Caco-2 (cell line): ENCODE data around the gene NFATC4. TPM values are rescaled to one million over a fixed set of nuclear protein-coding genes. Genes with fewer than 3 reads are reported as not detected.

Experiments used
- BruUV-seq: library from RNA; stranded (reverse); fragments of 400-500 nt; replicated peaks from 2 replicates; lab custom pipeline; 2021; lab: Mats Ljungman, UMichigan
- CTCF ChIA-PET: fragments of 300-600 bp; sonication (Branson Sonifier 250); formaldehyde crosslinking; loops from one replicate; lab custom pipeline; 2022; ENCODE audit warnings: antibody characterized with exemption; lab: Charles Lee
- POLR2A ChIA-PET: fragments of 300-600 bp; sonication (Branson Sonifier 250); formaldehyde crosslinking; loops from one replicate; lab custom pipeline; 2022; ENCODE audit warnings: antibody characterized with exemption; lab: Charles Lee
- DNase-seq, 2 experiments: peaks; one replicate each; pipeline versions ENCODE4 v3.0.0 to v3.0.0-alpha.2; 2020 to 2022
- H3K27me3 ChIP-seq: replicated peaks from 2 replicates; pipeline ENCODE4 v1.6.0; 2011; ENCODE audit warnings: low read length; ENCODE audit not compliant: control insufficient read depth, insufficient read depth
- H3K36me3 ChIP-seq: 2 replicates; pipeline ENCODE4 v1.5.1; 2011; ENCODE audit warnings: low read length; ENCODE audit not compliant: control insufficient read depth, insufficient read depth
- H3K4me1 ChIP-seq: fragments of 250-450 bp; sonication (Bioruptor Pico); 2 replicates; pipeline ENCODE4 v1.5.1; 2020; ENCODE audit warnings: mild to moderate bottlenecking
- H3K4me3 ChIP-seq: 2 replicates; pipeline ENCODE4 v1.5.1; 2011; ENCODE audit warnings: low read depth, mild to moderate bottlenecking, control low read depth, low read length
- H3K9me3 ChIP-seq: fragments of 250-450 bp; sonication (Bioruptor Pico); 2 replicates; pipeline ENCODE4 v1.5.1; 2020; ENCODE audit warnings: mild to moderate bottlenecking, moderate library complexity
- H3K27ac Mint-ChIP-seq: one replicate; pipeline ENCODE4 v1.8.0; 2022; ENCODE audit warnings: mixed read lengths; ENCODE audit not compliant: unreplicated experiment
- H3K27me3 Mint-ChIP-seq: one replicate; pipeline ENCODE4 v1.8.0; 2022; ENCODE audit warnings: mixed read lengths; ENCODE audit not compliant: insufficient read depth, unreplicated experiment
- H3K36me3 Mint-ChIP-seq: one replicate; pipeline ENCODE4 v1.8.0; 2022; ENCODE audit warnings: mild to moderate bottlenecking, mixed read lengths; ENCODE audit not compliant: insufficient read depth, unreplicated experiment
- H3K4me1 Mint-ChIP-seq: one replicate; pipeline ENCODE4 v1.8.0; 2022; ENCODE audit warnings: low read depth, mixed read lengths; ENCODE audit not compliant: unreplicated experiment
- H3K4me3 Mint-ChIP-seq: one replicate; pipeline ENCODE4 v1.8.0; 2022; ENCODE audit warnings: mild to moderate bottlenecking, moderate library complexity, mixed read lengths; ENCODE audit not compliant: unreplicated experiment
- H3K9me3 Mint-ChIP-seq: one replicate; pipeline ENCODE4 v1.8.0; 2022; ENCODE audit warnings: mixed read lengths; ENCODE audit not compliant: unreplicated experiment
- intact Hi-C: fragments of 100-400 bp; cut with micrococcal nuclease; formaldehyde crosslinking; loops from one replicate; pipeline ENCODE4 v1.10.0; 2022; ENCODE audit not compliant: unreplicated experiment
- total RNA-seq: library from RNA; stranded (reverse); gene quantifications from 2 replicates; pipeline ENCODE4 v1.2.3, GENCODE V29; 2022
- TF ChIP-seq, protein P1 (sequence below), 2 experiments: fragments of 200-600 bp in 1 of 2; IDR thresholded peaks; 1 replicate in 1 of 2; 2 replicates in 1 of 2; pipeline versions ENCODE4 v1.5.1 to v1.8.0; 2011 to 2022; ENCODE audit warnings: antibody characterized with exemption in 1 of 2, control low read depth in 1 of 2, inconsistent platforms in 1 of 2, low read depth in 1 of 2, low read length in 1 of 2, mild to moderate bottlenecking in 1 of 2, moderate library complexity in 1 of 2; ENCODE audit not compliant: insufficient read depth in 1 of 2, severe bottlenecking in 1 of 2, unreplicated experiment in 1 of 2

The NFATC4 gene
- total RNA-seq, 1 experiment from 2014 or later = 0.88 TPM

DNA sequence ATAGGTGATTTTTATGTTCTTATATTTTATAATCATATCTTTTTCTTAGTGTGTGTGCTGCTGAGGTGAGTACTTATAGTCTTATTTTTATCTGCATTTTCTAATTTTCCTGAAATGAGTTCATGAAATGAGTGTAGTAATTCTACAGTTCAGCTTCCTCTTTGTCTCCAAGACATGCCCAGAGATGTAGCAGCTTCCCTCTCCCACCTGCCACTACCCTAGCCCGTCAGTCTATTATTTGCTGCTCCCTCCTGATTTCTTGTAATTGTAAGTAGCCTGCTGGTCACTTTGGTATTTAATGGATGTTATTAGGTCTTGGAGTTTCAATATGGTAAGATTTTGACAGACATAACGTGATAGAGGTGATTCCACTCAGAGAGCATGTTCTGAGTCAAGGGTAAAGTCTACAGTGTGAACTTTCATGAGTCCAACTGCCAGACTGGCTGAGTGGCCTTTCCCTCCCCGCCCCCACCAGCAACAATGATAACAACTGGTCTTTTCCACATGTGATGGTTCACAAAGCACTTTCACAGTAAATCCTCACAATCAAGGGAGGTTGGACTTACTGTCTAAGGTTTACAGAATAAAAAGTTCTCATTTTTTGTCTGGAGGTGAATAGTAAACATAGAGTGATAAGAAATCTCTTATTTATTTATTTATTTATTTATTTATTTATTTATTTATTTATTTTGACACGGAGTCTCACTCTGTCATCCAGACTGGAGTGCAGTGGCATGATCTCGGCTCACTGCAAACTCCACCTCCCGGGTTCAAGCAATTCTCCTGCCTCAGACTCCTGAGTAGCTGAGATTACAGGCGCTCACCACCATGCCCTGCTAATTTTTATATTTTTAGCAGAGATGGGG is 24.0 kb upstream of the NFATC4 start:
- Mint-ChIP-seq H3K27me3 (peaks cover 3% of the 10 kb centered on the region), H3K4me1 (peaks cover 6% of the 10 kb centered on the region), H3K9me3 (no peaks in the 10 kb centered on the region), H3K4me3 (no peak overlapping the region), H3K27ac (no peak overlapping the region), H3K36me3 (no peaks in the 10 kb centered on the region)
- H3K9me3 ChIP-seq = no peaks in the 10 kb centered on the region
- ChIA-PET CTCF (interaction anchor here (0.9 kb wide), 1 partner anchor 88 kb away, joined by 3 read pairs; no protein-coding TSS in a partner anchor), POLR2A (no interaction called here)
- H3K4me3 ChIP-seq = no peak overlapping the region
- H3K27me3 ChIP-seq = no peaks in the 10 kb centered on the region; the same call in none of the 2 replicates
- BruUV-seq = no TSS peak
- TF ChIP-seq, protein P1, sequence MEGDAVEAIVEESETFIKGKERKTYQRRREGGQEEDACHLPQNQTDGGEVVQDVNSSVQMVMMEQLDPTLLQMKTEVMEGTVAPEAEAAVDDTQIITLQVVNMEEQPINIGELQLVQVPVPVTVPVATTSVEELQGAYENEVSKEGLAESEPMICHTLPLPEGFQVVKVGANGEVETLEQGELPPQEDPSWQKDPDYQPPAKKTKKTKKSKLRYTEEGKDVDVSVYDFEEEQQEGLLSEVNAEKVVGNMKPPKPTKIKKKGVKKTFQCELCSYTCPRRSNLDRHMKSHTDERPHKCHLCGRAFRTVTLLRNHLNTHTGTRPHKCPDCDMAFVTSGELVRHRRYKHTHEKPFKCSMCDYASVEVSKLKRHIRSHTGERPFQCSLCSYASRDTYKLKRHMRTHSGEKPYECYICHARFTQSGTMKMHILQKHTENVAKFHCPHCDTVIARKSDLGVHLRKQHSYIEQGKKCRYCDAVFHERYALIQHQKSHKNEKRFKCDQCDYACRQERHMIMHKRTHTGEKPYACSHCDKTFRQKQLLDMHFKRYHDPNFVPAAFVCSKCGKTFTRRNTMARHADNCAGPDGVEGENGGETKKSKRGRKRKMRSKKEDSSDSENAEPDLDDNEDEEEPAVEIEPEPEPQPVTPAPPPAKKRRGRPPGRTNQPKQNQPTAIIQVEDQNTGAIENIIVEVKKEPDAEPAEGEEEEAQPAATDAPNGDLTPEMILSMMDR (IDR thresholded peaks at IDR 0.05; ENCODE audit: insufficient read depth in 1 of 2, low read depth in 1 of 2, low read length in 1 of 2, severe bottlenecking in 1 of 2, unreplicated experiment in 1 of 2) = no peak
- H3K36me3 ChIP-seq = no peaks in the 10 kb centered on the region
- H3K4me1 ChIP-seq = no peaks in the 10 kb centered on the region
- DNase-seq = no peak
- intact Hi-C loops = no loop called here

DNA sequence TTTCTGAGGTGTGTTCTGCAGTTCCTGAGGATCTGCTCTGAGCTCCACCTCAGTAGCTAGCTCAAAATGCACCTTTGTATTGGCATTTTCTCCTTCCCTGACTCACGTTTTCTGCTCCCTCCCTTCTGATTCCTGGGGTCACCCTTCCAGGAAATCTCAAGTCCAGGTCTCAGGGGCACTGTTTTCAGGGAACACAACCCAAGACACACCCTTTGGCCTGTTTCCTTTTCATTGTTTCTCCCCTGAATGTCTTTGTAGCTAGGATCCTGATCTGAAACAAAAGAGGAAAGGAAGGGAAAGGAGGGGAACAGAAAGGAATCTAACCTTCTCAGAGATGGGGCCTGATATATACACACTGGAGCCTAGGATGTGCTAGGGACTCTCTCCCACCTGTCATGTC is 20.9 kb upstream of the NFATC4 start:
- POLR2A ChIA-PET = no interaction called here
- H3K27me3 Mint-ChIP-seq = peaks cover 13% of the 10 kb centered on the region
- H3K4me1 Mint-ChIP-seq = peaks cover 6% of the 10 kb centered on the region

DNA sequence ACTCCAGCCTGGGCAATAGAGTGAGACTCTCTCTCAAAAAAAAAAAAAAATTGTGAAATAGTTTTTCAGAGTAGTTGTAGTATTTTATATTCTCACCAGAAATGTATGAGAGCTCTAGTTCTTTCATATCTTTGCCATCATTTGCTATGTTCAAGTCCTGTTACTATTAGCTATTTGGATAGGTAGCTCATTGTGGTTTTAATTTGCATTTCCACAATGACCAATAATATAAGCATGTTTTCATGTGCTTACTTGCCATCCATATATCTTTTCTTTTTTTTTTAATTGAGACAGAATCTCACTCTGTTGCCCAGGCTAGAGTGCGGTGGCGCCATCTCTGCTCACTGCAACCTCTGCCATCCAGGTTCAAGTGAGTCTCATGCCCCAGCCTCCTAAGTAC is 19.8 kb upstream of the NFATC4 start:
- H3K4me3 Mint-ChIP-seq = no peak overlapping the region
- DNase-seq = no peak
- Histone ChIP-seq H3K4me1 (no peaks in the 10 kb centered on the region), H3K9me3 (no peaks in the 10 kb centered on the region), H3K36me3 (no peaks in the 10 kb centered on the region), H3K27me3 (no peaks in the 10 kb centered on the region; the same call in 1 of the 2 replicates), H3K4me3 (no peak overlapping the region)
- BruUV-seq = no TSS peak
- TF ChIP-seq, protein P1 (IDR thresholded peaks at IDR 0.05; ENCODE audit: insufficient read depth in 1 of 2, low read depth in 1 of 2, low read length in 1 of 2, severe bottlenecking in 1 of 2, unreplicated experiment in 1 of 2) = no peak
- H3K4me1 Mint-ChIP-seq = peaks cover 6% of the 10 kb centered on the region
- H3K27ac Mint-ChIP-seq = no peak overlapping the region
- CTCF ChIA-PET = interaction anchor here (1.0 kb wide), 1 partner anchor 15 kb away, joined by 3 read pairs; no protein-coding TSS in a partner anchor
- POLR2A ChIA-PET = no interaction called here
- peaks cover 10% of the 10 kb centered on the region for H3K27me3 Mint-ChIP-seq
- H3K9me3 Mint-ChIP-seq = no peaks in the 10 kb centered on the region
- intact Hi-C loops = loop anchor here (5.0 kb wide), 1 partner anchor 74 kb away; no protein-coding TSS in a partner anchor
- no peaks in the 10 kb centered on the region for H3K36me3 Mint-ChIP-seq

More for the DNA sequence above, 20.9 kb upstream of the NFATC4 start:
- TF ChIP-seq, protein P1 (IDR thresholded peaks at IDR 0.05; ENCODE audit: insufficient read depth in 1 of 2, low read depth in 1 of 2, low read length in 1 of 2, severe bottlenecking in 1 of 2, unreplicated experiment in 1 of 2) = no peak
- no peak for DNase-seq
- BruUV-seq = no TSS peak
- Histone ChIP-seq H3K9me3 (no peaks in the 10 kb centered on the region), H3K27me3 (no peaks in the 10 kb centered on the region; the same call in 1 of the 2 replicates), H3K4me1 (no peaks in the 10 kb centered on the region), H3K4me3 (no peak overlapping the region), H3K36me3 (no peaks in the 10 kb centered on the region)
- CTCF ChIA-PET = interaction anchor here (1.0 to 1.4 kb wide), 3 partner anchors 14 to 85 kb away, joined by 3 to 6 read pairs (median 5); no protein-coding TSS in a partner anchor
- H3K4me3 Mint-ChIP-seq = no peak overlapping the region
- no peaks in the 10 kb centered on the region for H3K36me3 Mint-ChIP-seq
- H3K27ac Mint-ChIP-seq = no peak overlapping the region
- intact Hi-C loops = loop anchor here (5.0 kb wide), 1 partner anchor 75 kb away; no protein-coding TSS in a partner anchor
- H3K9me3 Mint-ChIP-seq = no peaks in the 10 kb centered on the region
